Progenitor cell of endocrine pancreas (in vitro differentiated cells): Measurements from ENCODE around the gene MTERF4. TPM values are rescaled to one million over a fixed set of nuclear protein-coding genes. Genes with fewer than 3 reads are reported as not detected.

ENCODE experiments used
- DNase-seq: peaks from one replicate; pipeline ENCODE4 v3.0.0; 2021; ENCODE audit warnings: low spot score; ENCODE audit not compliant: unreplicated experiment
- H3K27ac Mint-ChIP-seq: 2 replicates; pipeline ENCODE4 v1.8.0; 2021; ENCODE audit warnings: mild to moderate bottlenecking, moderate library complexity, mixed read lengths
- H3K27me3 Mint-ChIP-seq: 2 replicates; pipeline ENCODE4 v1.8.0; 2021; ENCODE audit warnings: mixed read lengths
- H3K36me3 Mint-ChIP-seq: 2 replicates; pipeline ENCODE4 v1.8.0; 2022; ENCODE audit warnings: mixed read lengths; ENCODE audit not compliant: insufficient read depth
- H3K4me1 Mint-ChIP-seq: 2 replicates; pipeline ENCODE4 v1.8.0; 2021; ENCODE audit warnings: low read depth, mixed read lengths
- H3K4me3 Mint-ChIP-seq: 2 replicates; pipeline ENCODE4 v1.8.0; 2021; ENCODE audit warnings: low read depth, mild to moderate bottlenecking, moderate library complexity, mixed read lengths
- H3K9me3 Mint-ChIP-seq: 2 replicates; pipeline ENCODE4 v1.8.0; 2021; ENCODE audit warnings: low read depth, mixed read lengths
- CTCF ChIP-seq: fragments of 200-600 bp; sonication (generic); IDR thresholded peaks from one replicate; pipeline ENCODE4 v1.5.0; 2021; ENCODE audit warnings: antibody characterized with exemption, mild to moderate bottlenecking; ENCODE audit not compliant: unreplicated experiment
- total RNA-seq: library from RNA; stranded (reverse); gene quantifications from 2 replicates; pipeline ENCODE4 v1.2.1, GENCODE V29; 2021

The MTERF4 gene
- total RNA-seq, 1 donor from 2014 or later, result 63.0 TPM

GRCh38 chr2:241110607-241111439 is 8.7 kb upstream of the MTERF4 start:
- H3K27me3 Mint-ChIP-seq, result no peaks in the 10 kb centered on the region
- H3K27ac Mint-ChIP-seq, result peak overlapping the region; percentile 73
- H3K9me3 Mint-ChIP-seq, result no peaks in the 10 kb centered on the region
- no peak for DNase-seq
- no peaks in the 10 kb centered on the region for H3K4me1 Mint-ChIP-seq
- peaks cover 6% of the 10 kb centered on the region for H3K36me3 Mint-ChIP-seq
- TF ChIP-seq CTCF, result no peak
- no peak overlapping the region for H3K4me3 Mint-ChIP-seq

GRCh38 chr2:241110089-241110606 is 8.1 kb upstream of the MTERF4 start:
- TF ChIP-seq CTCF, result no peak
- Mint-ChIP-seq H3K36me3 (peaks cover 6% of the 10 kb centered on the region), H3K4me1 (no peaks in the 10 kb centered on the region), H3K9me3 (no peaks in the 10 kb centered on the region), H3K4me3 (no peak overlapping the region), H3K27ac (no peak overlapping the region), H3K27me3 (no peaks in the 10 kb centered on the region)
- no peak for DNase-seq

- H3K4me3 Mint-ChIP-seq, result no peak overlapping the region
- H3K27ac Mint-ChIP-seq, result no peak overlapping the region
- no peaks in the 10 kb centered on the region for H3K9me3 Mint-ChIP-seq
- no peak for DNase-seq
- H3K4me1 Mint-ChIP-seq, result no peaks in the 10 kb centered on the region
- peaks cover 3% of the 10 kb centered on the region for H3K36me3 Mint-ChIP-seq
- no peaks in the 10 kb centered on the region for H3K27me3 Mint-ChIP-seq
- no peak for TF ChIP-seq CTCF
Observed at GRCh38 chr2:241109210-241110088, 7.4 kb upstream of the MTERF4 start.

- H3K4me3 Mint-ChIP-seq, result no peak overlapping the region
- peak overlapping the region; percentile 82 for H3K27ac Mint-ChIP-seq
- no peaks in the 10 kb centered on the region for H3K27me3 Mint-ChIP-seq
- H3K4me1 Mint-ChIP-seq, result no peaks in the 10 kb centered on the region
- no peak for TF ChIP-seq CTCF
- H3K9me3 Mint-ChIP-seq, result no peaks in the 10 kb centered on the region
- H3K36me3 Mint-ChIP-seq, result peaks cover 3% of the 10 kb centered on the region
- DNase-seq, result no peak
Observed at GRCh38 chr2:241108271-241109209, 6.5 kb upstream of the MTERF4 start.
